Neural cell (in vitro differentiated cells): ENCODE measurements around the gene MMP13.

Experiments
- EP300 ChIP-seq: fragments of 450-650 bp; conservative IDR thresholded peaks from 2 replicates; pipeline ENCODE4 v1.6.1; 2014; ENCODE audit warnings: antibody characterized with exemption, mild to moderate bottlenecking, moderate library complexity; ENCODE audit not compliant: poor library complexity, severe bottlenecking
- EZH2 ChIP-seq: fragments of 200-600, 300-800 bp; shearing (Covaris generic), sonication (generic); IDR thresholded peaks from 2 replicates; pipeline ENCODE4 v1.6.1; 2014; ENCODE audit warnings: antibody characterized with exemption, low read length, borderline replicate concordance, mild to moderate bottlenecking; ENCODE audit not compliant: insufficient read depth, poor library complexity, severe bottlenecking
- MXI1 ChIP-seq: fragments of 450-650 bp; conservative IDR thresholded peaks from 2 replicates; pipeline ENCODE4 v1.6.1; 2014; ENCODE audit warnings: antibody characterized with exemption, mild to moderate bottlenecking; ENCODE audit not compliant: poor library complexity, severe bottlenecking
- POLR2AphosphoS5 ChIP-seq: IDR thresholded peaks from 2 replicates; pipeline ENCODE4 v1.6.1; 2012
- REST ChIP-seq: IDR thresholded peaks from 2 replicates; pipeline ENCODE4 v1.6.1; 2012; ENCODE audit warnings: borderline replicate concordance
- SMC3 ChIP-seq: fragments of 450-650 bp; conservative IDR thresholded peaks from 2 replicates; pipeline ENCODE4 v1.6.1; 2014; ENCODE audit warnings: antibody characterized with exemption, mild to moderate bottlenecking, moderate library complexity; ENCODE audit not compliant: poor library complexity
- TF ChIP-seq, protein P1 (sequence below): fragments of 450-650 bp; IDR thresholded peaks from 2 replicates; pipeline ENCODE4 v1.5.1; 2014; ENCODE audit warnings: antibody characterized with exemption, mild to moderate bottlenecking, moderate library complexity; ENCODE audit not compliant: poor library complexity, severe bottlenecking

GRCh38 chr11:102927624-102927990 is 27.9 kb downstream of the MMP13 start:
- TF ChIP-seq, protein P1, sequence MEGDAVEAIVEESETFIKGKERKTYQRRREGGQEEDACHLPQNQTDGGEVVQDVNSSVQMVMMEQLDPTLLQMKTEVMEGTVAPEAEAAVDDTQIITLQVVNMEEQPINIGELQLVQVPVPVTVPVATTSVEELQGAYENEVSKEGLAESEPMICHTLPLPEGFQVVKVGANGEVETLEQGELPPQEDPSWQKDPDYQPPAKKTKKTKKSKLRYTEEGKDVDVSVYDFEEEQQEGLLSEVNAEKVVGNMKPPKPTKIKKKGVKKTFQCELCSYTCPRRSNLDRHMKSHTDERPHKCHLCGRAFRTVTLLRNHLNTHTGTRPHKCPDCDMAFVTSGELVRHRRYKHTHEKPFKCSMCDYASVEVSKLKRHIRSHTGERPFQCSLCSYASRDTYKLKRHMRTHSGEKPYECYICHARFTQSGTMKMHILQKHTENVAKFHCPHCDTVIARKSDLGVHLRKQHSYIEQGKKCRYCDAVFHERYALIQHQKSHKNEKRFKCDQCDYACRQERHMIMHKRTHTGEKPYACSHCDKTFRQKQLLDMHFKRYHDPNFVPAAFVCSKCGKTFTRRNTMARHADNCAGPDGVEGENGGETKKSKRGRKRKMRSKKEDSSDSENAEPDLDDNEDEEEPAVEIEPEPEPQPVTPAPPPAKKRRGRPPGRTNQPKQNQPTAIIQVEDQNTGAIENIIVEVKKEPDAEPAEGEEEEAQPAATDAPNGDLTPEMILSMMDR: no peak
- TF ChIP-seq REST (no peak), SMC3 (no peak), EP300 (no peak), POLR2AphosphoS5 (no peak), EZH2 (no peak), MXI1 (no peak)
